Tibial nerve (tissue), 4 donors: Measurements from ENCODE around the gene ZKSCAN3.

Experiments used
- EP300 ChIP-seq, 2 donors: sonication (generic); formaldehyde crosslinking; IDR thresholded peaks; one replicate each; pipeline ENCODE4 v1.6.1; 2017; ENCODE audit warnings: antibody characterized with exemption in 2 of 2, mild to moderate bottlenecking in 1 of 2
- POLR2A ChIP-seq, 2 donors: fragments of 450-650 bp; IDR thresholded peaks; one replicate each; pipeline ENCODE4 v1.6.1; 2017; ENCODE audit warnings: antibody characterized with exemption in 2 of 2, mild to moderate bottlenecking in 2 of 2, moderate library complexity in 2 of 2
- TF ChIP-seq, protein P1 (sequence below), 5 experiments: fragments of 200-600 bp in 3 of 5; fragments of 450-650 bp in 2 of 5; sonication (generic) in 3 of 5; IDR thresholded peaks; one replicate each; pipeline ENCODE4 v1.5.1; 2016 to 2019; ENCODE audit warnings: antibody characterized with exemption in 5 of 5, mild to moderate bottlenecking in 3 of 5, moderate library complexity in 2 of 5

DNA sequence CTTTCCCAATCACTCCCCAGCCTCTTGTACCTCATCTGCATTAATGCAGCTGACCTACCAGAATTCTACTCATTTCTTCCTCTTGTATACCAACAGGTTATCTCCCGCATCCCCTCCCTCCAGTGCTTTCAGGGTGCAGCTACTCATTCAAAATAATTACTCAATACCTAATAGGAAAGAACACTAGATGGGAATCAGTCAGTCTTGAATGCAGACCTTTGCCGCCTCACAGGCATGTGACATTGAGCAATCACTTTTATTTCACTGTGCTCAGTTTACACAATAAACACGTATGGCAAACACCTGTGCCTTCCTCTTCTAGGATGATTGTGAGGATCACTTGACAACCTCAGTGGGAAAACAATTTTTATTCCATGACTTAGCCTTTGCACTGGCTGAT is 27.1 kb upstream of the ZKSCAN3 start:
- TF ChIP-seq, protein P1, sequence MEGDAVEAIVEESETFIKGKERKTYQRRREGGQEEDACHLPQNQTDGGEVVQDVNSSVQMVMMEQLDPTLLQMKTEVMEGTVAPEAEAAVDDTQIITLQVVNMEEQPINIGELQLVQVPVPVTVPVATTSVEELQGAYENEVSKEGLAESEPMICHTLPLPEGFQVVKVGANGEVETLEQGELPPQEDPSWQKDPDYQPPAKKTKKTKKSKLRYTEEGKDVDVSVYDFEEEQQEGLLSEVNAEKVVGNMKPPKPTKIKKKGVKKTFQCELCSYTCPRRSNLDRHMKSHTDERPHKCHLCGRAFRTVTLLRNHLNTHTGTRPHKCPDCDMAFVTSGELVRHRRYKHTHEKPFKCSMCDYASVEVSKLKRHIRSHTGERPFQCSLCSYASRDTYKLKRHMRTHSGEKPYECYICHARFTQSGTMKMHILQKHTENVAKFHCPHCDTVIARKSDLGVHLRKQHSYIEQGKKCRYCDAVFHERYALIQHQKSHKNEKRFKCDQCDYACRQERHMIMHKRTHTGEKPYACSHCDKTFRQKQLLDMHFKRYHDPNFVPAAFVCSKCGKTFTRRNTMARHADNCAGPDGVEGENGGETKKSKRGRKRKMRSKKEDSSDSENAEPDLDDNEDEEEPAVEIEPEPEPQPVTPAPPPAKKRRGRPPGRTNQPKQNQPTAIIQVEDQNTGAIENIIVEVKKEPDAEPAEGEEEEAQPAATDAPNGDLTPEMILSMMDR (IDR thresholded peaks at IDR 0.05), result no peak
- TF ChIP-seq POLR2A (IDR thresholded peaks at IDR 0.05), result no peak
- no peak for TF ChIP-seq EP300 (IDR thresholded peaks at IDR 0.05)
